ENCODE data around the gene STX3. TPM values are rescaled to one million over a fixed set of nuclear protein-coding genes. Genes with fewer than 3 reads are reported as not detected.

Gene STX3
- total RNA-seq, 2 donors from 2014 or later = 25.7 to 32.2 TPM

DNA sequence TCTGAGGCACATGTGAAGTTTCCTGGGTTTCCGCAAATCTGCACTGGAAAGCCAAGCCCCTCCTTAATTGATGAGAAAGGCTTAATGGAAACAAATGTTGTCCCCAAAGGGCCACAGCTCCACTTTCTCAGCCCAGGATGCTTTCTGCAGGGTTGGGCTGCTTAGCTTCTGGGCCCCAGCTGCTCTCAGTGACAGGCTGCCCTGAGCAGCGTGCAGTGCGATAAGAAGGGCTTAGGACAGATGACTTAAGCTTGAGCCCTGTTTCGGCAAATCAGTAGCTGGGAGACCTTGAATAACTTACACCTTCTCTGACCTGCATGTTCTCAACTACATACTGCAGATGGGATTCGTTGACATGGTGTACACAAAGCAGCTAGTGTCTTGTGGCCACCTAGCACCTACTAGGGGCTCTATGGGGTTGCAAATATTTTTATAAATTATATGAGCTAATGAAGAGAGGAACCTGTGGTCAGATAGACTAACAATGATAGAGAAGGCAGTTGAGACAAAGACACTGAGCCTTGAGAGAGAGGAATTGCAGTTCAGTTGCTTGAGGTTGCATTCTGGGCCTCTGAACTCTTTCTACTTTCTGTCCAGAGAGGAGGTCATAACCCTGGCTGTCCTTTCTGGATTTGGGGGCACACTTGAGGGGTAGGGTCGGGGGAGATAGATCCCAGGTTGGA is 11.5 kb downstream of the STX3 start:
- Histone ChIP-seq H3K27ac (no peak overlapping the region), H3K4me1 (ENCODE audit: control insufficient read depth in 1 of 2, low read depth in 2 of 2) (peaks cover 6 to 9% of the 10 kb centered on the region in 2 donors), H3K36me3 (no peaks in the 10 kb centered on the region), H3K27me3 (replicated peaks; ENCODE audit: insufficient read depth) (no peaks in the 10 kb centered on the region), H3K9me3 (no peaks in the 10 kb centered on the region), H3K4me3 (no peak overlapping the region)
- TF ChIP-seq, protein P1, sequence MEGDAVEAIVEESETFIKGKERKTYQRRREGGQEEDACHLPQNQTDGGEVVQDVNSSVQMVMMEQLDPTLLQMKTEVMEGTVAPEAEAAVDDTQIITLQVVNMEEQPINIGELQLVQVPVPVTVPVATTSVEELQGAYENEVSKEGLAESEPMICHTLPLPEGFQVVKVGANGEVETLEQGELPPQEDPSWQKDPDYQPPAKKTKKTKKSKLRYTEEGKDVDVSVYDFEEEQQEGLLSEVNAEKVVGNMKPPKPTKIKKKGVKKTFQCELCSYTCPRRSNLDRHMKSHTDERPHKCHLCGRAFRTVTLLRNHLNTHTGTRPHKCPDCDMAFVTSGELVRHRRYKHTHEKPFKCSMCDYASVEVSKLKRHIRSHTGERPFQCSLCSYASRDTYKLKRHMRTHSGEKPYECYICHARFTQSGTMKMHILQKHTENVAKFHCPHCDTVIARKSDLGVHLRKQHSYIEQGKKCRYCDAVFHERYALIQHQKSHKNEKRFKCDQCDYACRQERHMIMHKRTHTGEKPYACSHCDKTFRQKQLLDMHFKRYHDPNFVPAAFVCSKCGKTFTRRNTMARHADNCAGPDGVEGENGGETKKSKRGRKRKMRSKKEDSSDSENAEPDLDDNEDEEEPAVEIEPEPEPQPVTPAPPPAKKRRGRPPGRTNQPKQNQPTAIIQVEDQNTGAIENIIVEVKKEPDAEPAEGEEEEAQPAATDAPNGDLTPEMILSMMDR (IDR thresholded peaks at IDR 0.05) = no peak
- no peak for ATAC-seq (ENCODE audit: insufficient number of reproducible peaks, low FRiP score, low read depth)
- no peak for DNase-seq (ENCODE audit: low spot score)

DNA sequence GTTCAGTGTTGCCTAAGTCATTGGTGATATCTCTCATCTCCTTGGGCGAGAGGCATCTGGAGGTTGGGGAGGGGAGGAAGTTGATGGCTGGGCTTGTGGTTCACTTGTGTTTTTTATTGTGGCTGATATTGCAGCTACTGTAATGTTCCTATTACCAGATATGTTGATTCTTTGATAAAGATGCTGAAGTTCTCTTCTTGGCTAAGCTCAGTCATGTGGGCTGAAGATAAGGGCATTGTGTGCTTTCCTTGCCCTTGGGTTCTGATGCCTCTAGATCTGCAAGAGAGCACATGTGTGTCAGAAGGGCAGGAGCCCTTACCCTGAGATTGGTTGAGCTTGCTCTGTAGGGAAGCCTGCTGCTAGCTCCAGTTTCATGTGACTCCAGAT is 12.0 kb downstream of the STX3 start:
- no peak for ATAC-seq (ENCODE audit: insufficient number of reproducible peaks, low FRiP score, low read depth)
- peaks cover 6 to 9% of the 10 kb centered on the region in 2 donors for H3K4me1 ChIP-seq (ENCODE audit: control insufficient read depth in 1 of 2, low read depth in 2 of 2)
- no peaks in the 10 kb centered on the region for H3K27me3 ChIP-seq (replicated peaks; ENCODE audit: insufficient read depth)
- no peak overlapping the region for H3K27ac ChIP-seq
- no peak for DNase-seq (ENCODE audit: low spot score)
- TF ChIP-seq, protein P1 (IDR thresholded peaks at IDR 0.05) = no peak
- H3K36me3 ChIP-seq = no peaks in the 10 kb centered on the region
- H3K4me3 ChIP-seq = no peak overlapping the region
- no peaks in the 10 kb centered on the region for H3K9me3 ChIP-seq

DNA sequence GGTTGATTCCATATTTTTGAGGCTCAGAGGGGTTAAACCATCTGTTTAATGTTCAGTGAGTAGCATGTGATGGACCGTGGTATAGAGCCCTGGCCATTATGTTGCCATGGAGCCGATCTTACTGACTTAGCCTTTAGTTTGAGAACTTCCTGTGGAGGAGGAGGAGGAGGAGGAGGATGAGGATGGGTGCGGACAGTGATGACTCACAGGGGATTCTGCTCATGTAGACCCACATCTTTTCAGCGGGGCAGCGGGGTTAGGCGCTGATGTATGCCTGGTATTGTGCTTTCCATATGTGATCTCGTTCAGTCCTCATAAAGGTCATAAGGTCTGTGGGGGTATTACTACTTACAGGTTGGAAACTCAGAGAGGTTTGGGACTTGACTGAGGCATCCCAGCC is 13.9 kb downstream of the STX3 start:
- DNase-seq (ENCODE audit: low spot score) (no peak), ATAC-seq (ENCODE audit: insufficient number of reproducible peaks, low FRiP score, low read depth) (no peak)
- H3K36me3 ChIP-seq = peaks cover 6% of the 10 kb centered on the region
- H3K27ac ChIP-seq = no peak overlapping the region
- no peaks in the 10 kb centered on the region for H3K27me3 ChIP-seq (replicated peaks; ENCODE audit: insufficient read depth)
- TF ChIP-seq, protein P1 (IDR thresholded peaks at IDR 0.05) = no peak
- no peak overlapping the region for H3K4me3 ChIP-seq
- H3K9me3 ChIP-seq = no peaks in the 10 kb centered on the region
- peaks cover 6 to 9% of the 10 kb centered on the region in 2 donors for H3K4me1 ChIP-seq (ENCODE audit: control insufficient read depth in 1 of 2, low read depth in 2 of 2)

DNA sequence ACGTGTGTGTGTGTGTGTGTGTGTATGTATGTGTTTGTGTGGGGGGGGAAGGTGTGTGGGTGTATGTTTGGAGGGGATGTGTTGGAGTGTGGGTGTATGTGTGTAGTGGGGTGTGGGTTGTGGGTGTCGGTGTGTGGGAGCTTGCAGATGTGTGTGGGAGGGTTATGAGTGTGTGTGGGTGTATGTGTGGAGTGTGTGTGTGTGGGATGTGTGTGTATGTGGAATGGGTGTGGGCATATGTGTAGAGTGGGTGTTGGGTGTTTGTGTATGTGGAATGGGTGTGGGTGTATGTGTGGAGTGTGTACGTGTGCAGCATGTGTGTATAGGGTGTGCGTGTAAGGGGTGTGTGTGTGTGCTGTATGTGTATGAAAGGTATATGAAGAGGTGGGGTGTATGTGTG is 14.7 kb downstream of the STX3 start:
- Histone ChIP-seq H3K27ac (no peak overlapping the region), H3K4me1 (ENCODE audit: control insufficient read depth in 1 of 2, low read depth in 2 of 2) (peaks cover 6 to 9% of the 10 kb centered on the region in 2 donors), H3K27me3 (replicated peaks; ENCODE audit: insufficient read depth) (no peaks in the 10 kb centered on the region), H3K4me3 (no peak overlapping the region), H3K36me3 (peaks cover 13% of the 10 kb centered on the region), H3K9me3 (no peaks in the 10 kb centered on the region)
- TF ChIP-seq, protein P1 (IDR thresholded peaks at IDR 0.05) = no peak
- DNase-seq (ENCODE audit: low spot score) (no peak), ATAC-seq (ENCODE audit: insufficient number of reproducible peaks, low FRiP score, low read depth) (no peak)

DNA sequence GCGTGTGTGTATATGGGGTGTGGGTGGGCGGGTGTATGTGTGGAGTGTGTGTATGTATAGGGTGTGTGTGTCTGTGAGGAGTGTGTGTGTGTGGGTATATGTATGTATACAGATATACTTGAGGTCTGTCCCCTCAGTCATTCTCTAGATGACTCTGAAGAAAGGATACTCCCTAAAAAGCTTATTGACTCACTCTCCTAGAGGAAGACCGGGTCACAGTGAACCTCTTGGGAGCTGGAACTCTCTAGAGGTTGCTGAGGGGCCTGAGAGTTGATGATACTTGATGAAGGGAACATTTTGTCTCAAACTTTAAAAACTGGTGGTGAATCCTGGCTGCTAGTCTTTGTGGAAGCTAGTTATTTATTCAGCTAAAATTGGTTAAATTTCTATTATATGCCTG is 15.1 kb downstream of the STX3 start:
- TF ChIP-seq, protein P1 (IDR thresholded peaks at IDR 0.05) = no peak
- Histone ChIP-seq H3K9me3 (no peaks in the 10 kb centered on the region), H3K27ac (no peak overlapping the region), H3K36me3 (peaks cover 17% of the 10 kb centered on the region), H3K4me3 (no peak overlapping the region), H3K27me3 (replicated peaks; ENCODE audit: insufficient read depth) (no peaks in the 10 kb centered on the region), H3K4me1 (ENCODE audit: control insufficient read depth in 1 of 2, low read depth in 2 of 2) (peaks cover 3 to 5% of the 10 kb centered on the region in 2 donors)
- ATAC-seq (ENCODE audit: insufficient number of reproducible peaks, low FRiP score, low read depth) = no peak
- DNase-seq (ENCODE audit: low spot score) = no peak

Data from thoracic aorta (tissue), 2 donors.